Measurements from ENCODE around the gene OR51B2. TPM values are rescaled to one million over a fixed set of nuclear protein-coding genes. Genes with fewer than 3 reads are reported as not detected.

OR51B2 gene
- polyA plus RNA-seq, 1 donor from 2014 or later, result not detected

GRCh38 chr11:5286901-5287300 lies 37.2 kb downstream of the OR51B2 start:
- no peak overlapping the region for H2AFZ ChIP-seq (ENCODE audit: low read depth, low read length)
- no peaks in the 10 kb centered on the region for H3F3A ChIP-seq (ENCODE audit: insufficient read depth, low read length, poor library complexity, severe bottlenecking)
- H4K20me1 ChIP-seq (ENCODE audit: insufficient read depth), result no peaks in the 10 kb centered on the region
- H3K27ac ChIP-seq (ENCODE audit: low read length), result no peak overlapping the region
- TF ChIP-seq SMC3 (conservative IDR thresholded peaks at IDR 0.05; ENCODE audit: poor library complexity), result no peak
- no peak for TF ChIP-seq POLR2AphosphoS5 (IDR thresholded peaks at IDR 0.05)
- TF ChIP-seq MXI1 (conservative IDR thresholded peaks at IDR 0.05; ENCODE audit: poor library complexity, severe bottlenecking), result no peak
- TF ChIP-seq CTCF (IDR thresholded peaks at IDR 0.05; ENCODE audit: poor library complexity, severe bottlenecking), result no peak
- no peak for TF ChIP-seq EZH2 (IDR thresholded peaks at IDR 0.05; ENCODE audit: borderline replicate concordance, insufficient read depth, low read length, poor library complexity, severe bottlenecking)
- H3K4me3 ChIP-seq (ENCODE audit: low read length), result no peak overlapping the region
- no peaks in the 10 kb centered on the region for H3K9me3 ChIP-seq (ENCODE audit: low read length)
- no peaks in the 10 kb centered on the region for H3K9me2 ChIP-seq (ENCODE audit: insufficient read depth, low read length)
- no peak overlapping the region for H3K4me2 ChIP-seq (ENCODE audit: low read length)
- H3K9ac ChIP-seq (ENCODE audit: low read length), result no peak overlapping the region
- no peaks in the 10 kb centered on the region for H3K79me2 ChIP-seq (replicated peaks; ENCODE audit: insufficient read depth, low read length)
- no peaks in the 10 kb centered on the region for H3K27me3 ChIP-seq (ENCODE audit: insufficient read depth, low read depth, low read length)
- H3K36me3 ChIP-seq (ENCODE audit: insufficient read depth, low read length), result no peaks in the 10 kb centered on the region

GRCh38 chr11:5286351-5286750 lies 37.7 kb downstream of the OR51B2 start:
- H3K9ac ChIP-seq (ENCODE audit: low read length), result no peak overlapping the region
- no peaks in the 10 kb centered on the region for H4K20me1 ChIP-seq (ENCODE audit: insufficient read depth)
- H3K27ac ChIP-seq (ENCODE audit: low read length), result no peak overlapping the region
- H3K36me3 ChIP-seq (ENCODE audit: insufficient read depth, low read length), result no peaks in the 10 kb centered on the region
- H3K27me3 ChIP-seq (ENCODE audit: insufficient read depth, low read depth, low read length), result no peaks in the 10 kb centered on the region
- no peaks in the 10 kb centered on the region for H3K9me2 ChIP-seq (ENCODE audit: insufficient read depth, low read length)
- H3K9me3 ChIP-seq (ENCODE audit: low read length), result no peaks in the 10 kb centered on the region
- H2AFZ ChIP-seq (ENCODE audit: low read depth, low read length), result no peak overlapping the region
- TF ChIP-seq CTCF (IDR thresholded peaks at IDR 0.05; ENCODE audit: poor library complexity, severe bottlenecking) (no peak), TAF1 (IDR thresholded peaks at IDR 0.05; ENCODE audit: low read depth) (no peak), MXI1 (conservative IDR thresholded peaks at IDR 0.05; ENCODE audit: poor library complexity, severe bottlenecking) (no peak), RAD21 (conservative IDR thresholded peaks at IDR 0.05) (no peak), EP300 (conservative IDR thresholded peaks at IDR 0.05; ENCODE audit: poor library complexity, severe bottlenecking) (no peak), EZH2 (IDR thresholded peaks at IDR 0.05; ENCODE audit: borderline replicate concordance, insufficient read depth, low read length, poor library complexity, severe bottlenecking) (no peak)
- no peaks in the 10 kb centered on the region for H3K79me2 ChIP-seq (replicated peaks; ENCODE audit: insufficient read depth, low read length)
- no peaks in the 10 kb centered on the region for H3F3A ChIP-seq (ENCODE audit: insufficient read depth, low read length, poor library complexity, severe bottlenecking)
- no peak overlapping the region for H3K4me2 ChIP-seq (ENCODE audit: low read length)
- H3K4me3 ChIP-seq (ENCODE audit: low read length), result no peak overlapping the region

GRCh38 chr11:5285703-5286340 lies 38.3 kb downstream of the OR51B2 start:
- H3K4me3 ChIP-seq (ENCODE audit: low read length), result no peak overlapping the region
- H3K9ac ChIP-seq (ENCODE audit: low read length), result no peak overlapping the region
- no peaks in the 10 kb centered on the region for H3K36me3 ChIP-seq (ENCODE audit: insufficient read depth, low read length)
- no peak overlapping the region for H2AFZ ChIP-seq (ENCODE audit: low read depth, low read length)
- H3K9me3 ChIP-seq (ENCODE audit: low read length), result no peaks in the 10 kb centered on the region
- H3K79me2 ChIP-seq (replicated peaks; ENCODE audit: insufficient read depth, low read length), result no peaks in the 10 kb centered on the region
- TF ChIP-seq MXI1 (conservative IDR thresholded peaks at IDR 0.05; ENCODE audit: poor library complexity, severe bottlenecking) (no peak), POLR2AphosphoS5 (IDR thresholded peaks at IDR 0.05) (no peak), CTCF (IDR thresholded peaks at IDR 0.05; ENCODE audit: poor library complexity, severe bottlenecking) (no peak), REST (IDR thresholded peaks at IDR 0.05; ENCODE audit: borderline replicate concordance) (no peak), TAF1 (IDR thresholded peaks at IDR 0.05; ENCODE audit: low read depth) (no peak), EP300 (conservative IDR thresholded peaks at IDR 0.05; ENCODE audit: poor library complexity, severe bottlenecking) (no peak), EZH2 (IDR thresholded peaks at IDR 0.05; ENCODE audit: borderline replicate concordance, insufficient read depth, low read length, poor library complexity, severe bottlenecking) (no peak), SMC3 (conservative IDR thresholded peaks at IDR 0.05; ENCODE audit: poor library complexity) (no peak), RAD21 (conservative IDR thresholded peaks at IDR 0.05) (no peak)
- no peak overlapping the region for H3K27ac ChIP-seq (ENCODE audit: low read length)
- H3K4me2 ChIP-seq (ENCODE audit: low read length), result no peak overlapping the region
- no peaks in the 10 kb centered on the region for H3K9me2 ChIP-seq (ENCODE audit: insufficient read depth, low read length)
- no peaks in the 10 kb centered on the region for H4K20me1 ChIP-seq (ENCODE audit: insufficient read depth)
- H3K27me3 ChIP-seq (ENCODE audit: insufficient read depth, low read depth, low read length), result no peaks in the 10 kb centered on the region
- no peaks in the 10 kb centered on the region for H3F3A ChIP-seq (ENCODE audit: insufficient read depth, low read length, poor library complexity, severe bottlenecking)
